ENCODE measurements around the gene PDZD2. TPM values are rescaled to one million over a fixed set of nuclear protein-coding genes. Genes with fewer than 3 reads are reported as not detected.

Gene PDZD2
- total RNA-seq, 1 donor = 0.36 TPM

- Histone ChIP-seq H3K36me3 (ENCODE audit: insufficient read depth, low read length) (no peaks in the 10 kb centered on the region), H3K27me3 (ENCODE audit: insufficient read depth, low read length) (peaks cover 27% of the 10 kb centered on the region), H4K20me1 (ENCODE audit: insufficient read depth, low read length) (no peaks in the 10 kb centered on the region), H3K4me2 (ENCODE audit: insufficient read depth, low read length) (no peak overlapping the region), H3K9me3 (ENCODE audit: low read depth, low read length) (no peaks in the 10 kb centered on the region), H3K4me1 (ENCODE audit: insufficient read depth, low read length) (peaks cover 3% of the 10 kb centered on the region), H2AFZ (ENCODE audit: low read length) (no peak overlapping the region), H3K4me3 (ENCODE audit: insufficient read depth, low read length) (no peak overlapping the region), H3K79me2 (ENCODE audit: insufficient read depth, low read length) (no peaks in the 10 kb centered on the region), H3K27ac (ENCODE audit: low read depth, low read length) (no peak overlapping the region)
- no peak for TF ChIP-seq CTCF (IDR thresholded peaks at IDR 0.05; ENCODE audit: extremely low read depth, low read depth, low read length)
- no peak for DNase-seq (ENCODE audit: insufficient read length, low spot score, missing footprints)
These were observed 167.0 kb downstream of the PDZD2 start for GRCh38 chr5:31805785-31806400.

- Histone ChIP-seq H3K27ac (ENCODE audit: low read depth, low read length) (no peak overlapping the region), H3K4me3 (ENCODE audit: insufficient read depth, low read length) (no peak overlapping the region), H3K9me3 (ENCODE audit: low read depth, low read length) (no peaks in the 10 kb centered on the region), H3K4me2 (ENCODE audit: insufficient read depth, low read length) (no peak overlapping the region), H3K27me3 (ENCODE audit: insufficient read depth, low read length) (peaks cover 27% of the 10 kb centered on the region), H2AFZ (ENCODE audit: low read length) (no peak overlapping the region), H3K4me1 (ENCODE audit: insufficient read depth, low read length) (peaks cover 5% of the 10 kb centered on the region), H4K20me1 (ENCODE audit: insufficient read depth, low read length) (no peaks in the 10 kb centered on the region), H3K79me2 (ENCODE audit: insufficient read depth, low read length) (no peaks in the 10 kb centered on the region), H3K36me3 (ENCODE audit: insufficient read depth, low read length) (no peaks in the 10 kb centered on the region)
- TF ChIP-seq CTCF (IDR thresholded peaks at IDR 0.05; ENCODE audit: extremely low read depth, low read depth, low read length) = no peak
- no peak for DNase-seq (ENCODE audit: insufficient read length, low spot score, missing footprints)
These were observed 167.6 kb downstream of the PDZD2 start for GRCh38 chr5:31806561-31806960.

- DNase-seq (ENCODE audit: insufficient read length, low spot score, missing footprints) = peak; percentile 66
- H3K9me3 ChIP-seq (ENCODE audit: low read depth, low read length) = no peaks in the 10 kb centered on the region
- no peak for TF ChIP-seq CTCF (IDR thresholded peaks at IDR 0.05; ENCODE audit: extremely low read depth, low read depth, low read length)
- H3K4me1 ChIP-seq (ENCODE audit: insufficient read depth, low read length) = peaks cover 5% of the 10 kb centered on the region
- H3K36me3 ChIP-seq (ENCODE audit: insufficient read depth, low read length) = no peaks in the 10 kb centered on the region
- H3K4me2 ChIP-seq (ENCODE audit: insufficient read depth, low read length) = no peak overlapping the region
- no peak overlapping the region for H3K4me3 ChIP-seq (ENCODE audit: insufficient read depth, low read length)
- H3K27ac ChIP-seq (ENCODE audit: low read depth, low read length) = no peak overlapping the region
- no peak overlapping the region for H2AFZ ChIP-seq (ENCODE audit: low read length)
- H3K27me3 ChIP-seq (ENCODE audit: insufficient read depth, low read length) = peaks cover 27% of the 10 kb centered on the region
- no peaks in the 10 kb centered on the region for H3K79me2 ChIP-seq (ENCODE audit: insufficient read depth, low read length)
- H4K20me1 ChIP-seq (ENCODE audit: insufficient read depth, low read length) = no peaks in the 10 kb centered on the region
These were observed 169.0 kb downstream of the PDZD2 start for GRCh38 chr5:31807789-31808540.
